D721Med (cell line): ENCODE data around the gene HNRNPLL.

Experiments
- DNase-seq: peaks from one replicate; pipeline ENCODE4 v3.0.0; 2011; ENCODE audit warnings: low spot score; ENCODE audit not compliant: insufficient read length
- FAIRE-seq: peaks from 2 replicates; lab custom pipeline; 2011; peaks lifted over from hg19 to GRCh38; lab: Jason Lieb, UNC
- TF ChIP-seq, protein P1 (sequence below): IDR thresholded peaks from 2 replicates; pipeline ENCODE4 v1.5.1; 2012; ENCODE audit warnings: mild to moderate bottlenecking, control low read depth; ENCODE audit not compliant: insufficient read depth; ENCODE audit errors: missing control alignments

Gene HNRNPLL

DNA sequence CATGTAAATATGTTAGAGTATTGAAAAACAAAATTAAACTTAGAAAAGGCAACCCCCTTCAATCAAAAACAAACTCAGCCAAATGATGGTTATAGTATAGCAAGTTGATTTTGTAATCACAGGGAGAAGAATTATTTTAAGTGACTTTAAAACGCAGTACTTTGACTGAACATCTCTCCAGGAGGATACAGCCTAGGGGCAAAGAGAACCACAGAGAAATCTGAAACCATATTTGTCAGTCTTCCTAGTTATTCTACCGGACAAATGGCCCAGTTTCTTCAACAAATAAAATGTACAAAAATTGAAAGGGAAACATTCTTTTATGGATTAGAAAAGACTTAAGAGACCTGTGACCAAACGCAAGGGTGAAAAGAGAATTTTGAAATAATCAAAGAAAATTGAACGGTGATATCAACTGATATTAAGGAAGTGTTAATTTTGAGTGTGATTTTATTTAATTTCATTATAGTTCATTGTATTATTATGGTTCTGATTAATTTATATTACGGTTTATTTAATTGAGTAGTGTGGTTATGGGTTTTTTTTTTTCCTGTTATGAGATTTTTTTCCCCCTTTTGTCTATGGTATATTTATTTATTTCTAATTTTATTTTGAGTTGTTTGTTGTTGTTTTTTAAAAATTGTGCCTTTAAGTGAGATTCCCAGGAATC is 75.3 kb downstream of the HNRNPLL start:
- FAIRE-seq (no peak), DNase-seq (no peak)
- TF ChIP-seq, protein P1, sequence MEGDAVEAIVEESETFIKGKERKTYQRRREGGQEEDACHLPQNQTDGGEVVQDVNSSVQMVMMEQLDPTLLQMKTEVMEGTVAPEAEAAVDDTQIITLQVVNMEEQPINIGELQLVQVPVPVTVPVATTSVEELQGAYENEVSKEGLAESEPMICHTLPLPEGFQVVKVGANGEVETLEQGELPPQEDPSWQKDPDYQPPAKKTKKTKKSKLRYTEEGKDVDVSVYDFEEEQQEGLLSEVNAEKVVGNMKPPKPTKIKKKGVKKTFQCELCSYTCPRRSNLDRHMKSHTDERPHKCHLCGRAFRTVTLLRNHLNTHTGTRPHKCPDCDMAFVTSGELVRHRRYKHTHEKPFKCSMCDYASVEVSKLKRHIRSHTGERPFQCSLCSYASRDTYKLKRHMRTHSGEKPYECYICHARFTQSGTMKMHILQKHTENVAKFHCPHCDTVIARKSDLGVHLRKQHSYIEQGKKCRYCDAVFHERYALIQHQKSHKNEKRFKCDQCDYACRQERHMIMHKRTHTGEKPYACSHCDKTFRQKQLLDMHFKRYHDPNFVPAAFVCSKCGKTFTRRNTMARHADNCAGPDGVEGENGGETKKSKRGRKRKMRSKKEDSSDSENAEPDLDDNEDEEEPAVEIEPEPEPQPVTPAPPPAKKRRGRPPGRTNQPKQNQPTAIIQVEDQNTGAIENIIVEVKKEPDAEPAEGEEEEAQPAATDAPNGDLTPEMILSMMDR: no peak

DNA sequence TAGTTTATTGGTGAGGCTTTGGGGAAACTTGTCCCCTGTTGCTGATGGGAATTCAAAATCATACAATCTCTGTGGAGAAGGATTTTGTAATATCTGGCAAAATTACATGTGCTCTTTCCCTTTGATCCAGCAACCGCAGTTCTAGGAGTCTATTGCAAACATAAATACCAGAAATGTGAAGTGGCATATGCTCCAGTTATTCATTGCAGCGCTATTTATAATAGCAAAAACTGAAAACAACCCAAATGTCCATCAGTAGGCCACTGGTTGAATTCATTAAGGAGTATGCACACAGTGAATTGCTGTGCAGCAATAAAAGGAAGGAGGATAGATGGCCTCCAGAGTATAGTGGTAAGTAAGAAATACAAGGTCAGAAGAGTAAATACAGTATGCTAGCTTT is 76.5 kb downstream of the HNRNPLL start:
- DNase-seq (no peak), FAIRE-seq (no peak)
- TF ChIP-seq, protein P1: no peak

DNA sequence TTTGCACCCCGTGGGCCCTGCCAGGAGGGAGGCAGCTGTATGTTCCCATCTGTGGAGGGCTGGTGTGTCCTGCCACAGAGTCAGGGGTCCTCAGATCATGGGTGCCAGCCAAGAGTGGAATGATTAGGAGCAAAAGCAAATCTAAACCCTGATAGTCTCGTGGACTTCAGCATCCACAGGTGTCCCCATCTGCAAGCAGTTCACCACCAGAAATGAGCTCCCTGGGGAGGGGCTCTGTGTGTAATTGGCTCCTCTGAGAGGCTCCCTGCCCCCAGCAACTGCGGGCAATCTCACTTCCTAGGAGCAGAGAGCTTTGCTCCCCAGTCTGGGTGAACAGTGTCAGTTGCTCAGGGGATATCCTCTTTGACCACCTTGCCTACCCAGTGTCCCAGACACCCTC is 78.1 kb downstream of the HNRNPLL start:
- TF ChIP-seq, protein P1: no peak
- DNase-seq (no peak), FAIRE-seq (no peak)

DNA sequence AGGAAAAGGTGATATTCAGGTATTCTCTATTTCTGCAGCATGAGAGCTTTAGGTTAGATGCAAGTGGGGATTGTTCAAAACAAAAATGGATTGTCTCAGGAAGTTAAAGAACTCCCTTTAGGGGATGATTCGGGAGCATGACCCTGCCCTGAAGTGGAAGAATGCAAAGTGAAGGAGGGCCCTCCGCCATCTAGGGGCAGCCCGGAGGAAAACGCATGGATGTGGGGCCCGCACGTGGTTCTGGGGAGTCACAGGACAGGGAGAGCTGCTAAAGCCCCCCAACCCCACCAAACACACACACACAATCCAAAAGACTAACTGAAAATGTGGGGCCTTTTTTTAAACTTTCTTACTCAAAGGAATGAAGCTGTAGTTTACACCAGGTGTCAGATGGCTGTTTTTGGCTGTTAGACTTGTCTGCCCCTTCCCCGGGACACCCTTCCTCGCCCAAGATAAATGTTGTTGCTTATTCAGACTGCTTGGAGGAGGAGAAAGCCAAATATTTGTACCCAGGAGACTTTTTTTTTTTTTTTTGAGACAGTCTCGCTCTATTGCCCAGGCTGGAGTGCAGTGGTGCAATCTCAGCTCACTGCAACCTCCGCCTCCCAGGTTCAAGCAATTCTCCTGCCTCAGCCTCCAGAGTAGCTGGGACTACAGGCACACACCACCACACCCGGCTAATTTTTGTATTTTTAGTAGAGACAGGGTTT is 78.8 kb downstream of the HNRNPLL start:
- TF ChIP-seq, protein P1: peak; percentile 15
- FAIRE-seq: no peak
- DNase-seq: no peak

DNA sequence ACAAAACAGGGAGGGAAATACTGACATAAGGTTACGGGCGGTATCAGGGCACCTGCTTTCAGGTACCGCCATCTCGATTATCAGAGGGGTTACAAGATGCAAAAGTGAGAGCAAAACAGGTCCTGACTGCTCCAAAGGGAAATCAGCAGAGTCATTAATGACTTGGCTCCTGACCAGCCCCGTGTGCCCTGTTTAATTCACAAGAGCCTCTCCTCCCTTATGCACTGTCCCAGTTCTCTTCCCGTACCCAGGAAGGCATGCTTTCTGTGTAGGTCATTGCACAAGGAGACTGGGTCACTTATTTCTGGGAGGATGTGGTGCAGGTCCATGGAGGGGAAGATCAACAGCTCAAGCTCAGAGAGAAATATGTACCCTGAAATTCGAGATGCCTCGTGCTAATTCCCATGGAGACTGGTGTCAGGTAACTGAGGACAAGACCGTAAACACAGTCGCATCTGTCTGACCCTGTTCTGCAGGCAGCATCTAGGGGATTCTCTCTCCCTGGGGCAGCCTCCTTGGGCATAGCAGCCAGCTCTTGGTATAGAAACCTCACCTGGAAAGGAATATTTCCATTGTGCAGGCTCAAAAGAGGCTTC is 79.9 kb downstream of the HNRNPLL start:
- FAIRE-seq: no peak
- no peak for DNase-seq
- TF ChIP-seq, protein P1: no peak

DNA sequence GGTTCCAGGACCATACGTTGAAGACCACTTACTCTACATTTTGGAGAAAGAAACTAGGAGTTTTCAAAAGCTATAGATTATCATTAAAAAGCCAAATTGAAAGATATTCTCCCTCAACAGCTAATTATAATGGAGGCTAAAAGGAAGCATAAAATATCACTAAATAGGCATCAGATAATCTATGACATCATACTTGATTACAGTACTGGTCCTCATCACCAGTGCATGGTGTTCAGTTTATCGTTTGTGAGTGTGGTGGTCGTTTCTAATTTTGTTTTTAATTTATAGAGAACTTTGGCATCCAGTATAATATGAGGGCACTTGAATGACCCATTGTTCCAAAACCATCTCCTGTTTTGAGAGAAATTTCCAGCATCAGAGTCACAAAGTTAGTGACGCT is 80.9 kb downstream of the HNRNPLL start:
- TF ChIP-seq, protein P1: no peak
- no peak for DNase-seq
- FAIRE-seq: no peak
